ENCODE data around the gene ZNF554. TPM values are rescaled to one million over a fixed set of nuclear protein-coding genes. Genes with fewer than 3 reads are reported as not detected.

Gene ZNF554
- total and polyA plus RNA-seq, 2 donors (not counting 3 experiments of a cell fraction or from before 2014, with no cell fraction given), result 1.2 to 1.6 TPM

- Histone ChIP-seq H3K9ac (replicated peaks; ENCODE audit: extremely low read depth, insufficient read depth, low read length) (no peak overlapping the region), H3K36me3 (ENCODE audit: control insufficient read depth in 2 of 2, extremely low read depth in 1 of 2, insufficient read depth in 2 of 2, low read length in 2 of 2) (peaks cover 0 to 3% of the 10 kb centered on the region in 2 experiments), H2AFZ (ENCODE audit: low read depth, low read length) (no peak overlapping the region), H3K27me3 (ENCODE audit: control insufficient read depth in 2 of 2, insufficient read depth in 2 of 2, low read length in 2 of 2) (no peaks in the 10 kb centered on the region), H3K4me1 (ENCODE audit: control insufficient read depth, extremely low read depth, insufficient read depth, low read length) (peaks cover 3% of the 10 kb centered on the region), H3K79me2 (ENCODE audit: control insufficient read depth, insufficient read depth, low read length) (no peaks in the 10 kb centered on the region), H4K20me1 (replicated peaks; ENCODE audit: control insufficient read depth, extremely low read depth, insufficient read depth, low read length) (no peaks in the 10 kb centered on the region), H3K9me1 (replicated peaks; ENCODE audit: control insufficient read depth, extremely low read depth, insufficient read depth, low read length) (no peaks in the 10 kb centered on the region), H3K27ac (ENCODE audit: insufficient read depth, low read depth, low read length) (no peak overlapping the region), H3K4me3 (replicated peaks in 1 of 3; ENCODE audit: insufficient read depth in 1 of 3, low read depth in 1 of 3, low read length in 3 of 3) (no peak overlapping the region), H3K4me2 (ENCODE audit: insufficient read depth, low read length) (no peak overlapping the region), H3K9me3 (replicated peaks; ENCODE audit: control insufficient read depth, insufficient read depth, low read length) (no peaks in the 10 kb centered on the region)
- BruUV-seq (replicated peaks), result no TSS peak
- ChIA-PET CTCF (interaction anchor here (1.1 kb wide), 1 partner anchor 18 kb away, joined by 3 read pairs; the partner anchor contains the start of gene ZNF555), POLR2A (no interaction called here)
- no peak for TF ChIP-seq CTCF (IDR thresholded peaks at IDR 0.05; ENCODE audit: extremely low read depth in 1 of 2, insufficient read depth in 1 of 2, low read depth in 1 of 2, low read length in 2 of 2)
- no peak for TF ChIP-seq JUN (IDR thresholded peaks at IDR 0.05; ENCODE audit: borderline replicate concordance, insufficient read depth, insufficient read length, low read depth)
- no peak for TF ChIP-seq POLR2AphosphoS5 (IDR thresholded peaks at IDR 0.05; ENCODE audit: insufficient read depth, low read depth, low read length)
- no peak for TF ChIP-seq EZH2 (IDR thresholded peaks at IDR 0.05; ENCODE audit: borderline replicate concordance, low read depth, low read length, severe bottlenecking)
- no peak for TF ChIP-seq MAX (IDR thresholded peaks at IDR 0.05; ENCODE audit: insufficient read depth, insufficient read length)
- TF ChIP-seq GATA2 (IDR thresholded peaks at IDR 0.05; ENCODE audit: insufficient read depth, insufficient read length, low read depth, low read length), result no peak
- TF ChIP-seq MYC (IDR thresholded peaks at IDR 0.05; ENCODE audit: low read depth, low read length), result no peak
- no peak for TF ChIP-seq POLR2A (IDR thresholded peaks at IDR 0.05; ENCODE audit: low read depth, low read length)
- TF ChIP-seq FOS (IDR thresholded peaks at IDR 0.05; ENCODE audit: borderline replicate concordance, insufficient read depth, low read length), result no peak
- dilution Hi-C loops (cut with MboI; ENCODE audit: extremely low pct_ligation_motif_present, low sequenced_read_pairs), result no loop called here
- FAIRE-seq (no peak), DNase-seq (ENCODE audit: low read depth, low spot score) (no peak)
- intact Hi-C loops (cut with micrococcal nuclease), result no loop called here
These were observed 4.0 kb downstream of the ZNF554 start for GRCh38 chr19:2823646-2824045.

All from endothelial cell of umbilical vein (primary cell).